Left lobe of liver (tissue), 2 donors: Measurements from ENCODE around the gene DYNLRB2. TPM values are rescaled to one million over a fixed set of nuclear protein-coding genes. Genes with fewer than 3 reads are reported as not detected.
A peak's percentile ranks its signal among the peaks of the same experiment; 100 is the strongest.

ENCODE experiments used
- ATAC-seq: fragments of 200-7000 bp; cut with Tn5 transposase; one replicate; pipeline ENCODE4 v1.9.1; 2020; ENCODE audit warnings: mild to moderate bottlenecking, moderate library complexity
- DNase-seq: peaks from one replicate; pipeline ENCODE4 v3.0.0-alpha.2; 2020; ENCODE audit warnings: low spot score
- total RNA-seq: library from RNA; stranded (reverse); gene quantifications from one replicate; pipeline ENCODE4 v1.2.1, GENCODE V29; 2021
- donor health status: DM: no; HTN: no; CAD: no; lungs with moderate emphysema.
- donor health status: DM: no; HTN: yes; CAD: no.

The DYNLRB2 gene
- not detected for total RNA-seq

GRCh38 chr16:80540516-80541305 lies at the start of gene DYNLRB2:
Gene DYNLRB2 (plus strand): TSS chr16:80540993. CDS start chr16:80541077, 84 bp downstream.
- peak; percentile 98 for ATAC-seq
- peak; percentile 98 for DNase-seq

- DNase-seq (no peak), ATAC-seq (no peak)
Measured at GRCh38 chr16:80500116-80500859, 40.5 kb upstream of the DYNLRB2 start.

- ATAC-seq (no peak), DNase-seq (no peak)
Measured at GRCh38 chr16:80500961-80501525, 39.8 kb upstream of the DYNLRB2 start.

- ATAC-seq: no peak
- no peak for DNase-seq
Measured at GRCh38 chr16:80503107-80503506, 37.7 kb upstream of the DYNLRB2 start.

GRCh38 chr16:80507538-80507937 lies 33.3 kb upstream of the DYNLRB2 start:
- DNase-seq: no peak
- no peak for ATAC-seq

- DNase-seq: no peak
- no peak for ATAC-seq
Measured at GRCh38 chr16:80509872-80510271, 30.9 kb upstream of the DYNLRB2 start.

GRCh38 chr16:80511824-80512592 lies 28.8 kb upstream of the DYNLRB2 start:
- no peak for DNase-seq
- no peak for ATAC-seq

- ATAC-seq: no peak
- no peak for DNase-seq
Measured at GRCh38 chr16:80512593-80512853, 28.3 kb upstream of the DYNLRB2 start.

- no peak for ATAC-seq
- no peak for DNase-seq
Measured at GRCh38 chr16:80515374-80515773, 25.4 kb upstream of the DYNLRB2 start.

- ATAC-seq: no peak
- DNase-seq: no peak
Measured at GRCh38 chr16:80517846-80518245, 22.9 kb upstream of the DYNLRB2 start.

- no peak for DNase-seq
- no peak for ATAC-seq
Measured at GRCh38 chr16:80518436-80518835, 22.4 kb upstream of the DYNLRB2 start.

- ATAC-seq (no peak), DNase-seq (no peak)
Measured at GRCh38 chr16:80519189-80519588, 21.6 kb upstream of the DYNLRB2 start.

GRCh38 chr16:80525420-80525819 lies 15.4 kb upstream of the DYNLRB2 start:
- DNase-seq (no peak), ATAC-seq (no peak)

GRCh38 chr16:80526418-80527061 lies 14.3 kb upstream of the DYNLRB2 start:
- ATAC-seq: peak; percentile 99

GRCh38 chr16:80527297-80527696 lies 13.5 kb upstream of the DYNLRB2 start:
- ATAC-seq (peak; percentile 32), DNase-seq (no peak)

More at GRCh38 chr16:80526418-80527061, 14.3 kb upstream of the DYNLRB2 start:
- peak; percentile 54 for DNase-seq

GRCh38 chr16:80530479-80530878 lies 10.3 kb upstream of the DYNLRB2 start:
- ATAC-seq (no peak), DNase-seq (no peak)

- ATAC-seq (no peak), DNase-seq (no peak)
Measured at GRCh38 chr16:80536238-80536637, 4.6 kb upstream of the DYNLRB2 start.

- DNase-seq (no peak), ATAC-seq (no peak)
Measured at GRCh38 chr16:80541306-80541694, 507 bp downstream of the DYNLRB2 start.

GRCh38 chr16:80543162-80543561 lies 2.4 kb downstream of the DYNLRB2 start:
- DNase-seq (no peak), ATAC-seq (no peak)

- DNase-seq (no peak), ATAC-seq (no peak)
Measured at GRCh38 chr16:80544326-80544725, 3.5 kb downstream of the DYNLRB2 start.

GRCh38 chr16:80546249-80546648 lies 5.5 kb downstream of the DYNLRB2 start:
- no peak for ATAC-seq
- no peak for DNase-seq
